ENCODE data around the gene PARD3.

The PARD3 gene

GRCh38 chr10:34581801-34582532 lies 233.1 kb downstream of the PARD3 start:
- DNase-seq (ENCODE audit: low read depth in 2 of 2): no peak

DNA sequence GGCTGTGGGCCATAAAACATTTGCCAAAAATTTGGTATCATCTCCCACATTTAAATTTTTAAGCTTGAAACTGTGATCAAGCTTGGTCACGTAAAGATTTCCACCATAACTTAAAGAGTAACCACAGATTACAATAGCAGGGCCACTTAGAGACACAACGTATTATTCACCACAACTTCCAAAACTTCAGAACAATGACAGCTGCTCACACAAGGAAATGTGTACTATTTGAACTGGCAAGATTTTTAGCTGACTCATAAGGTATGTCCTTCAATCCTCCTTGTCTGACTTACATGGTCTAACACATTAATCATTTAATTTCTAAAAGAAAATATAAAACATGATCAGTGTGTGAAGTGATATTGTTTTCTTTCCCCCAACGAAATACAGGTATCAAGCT lies 234.5 kb downstream of the PARD3 start:
- no peak for DNase-seq (ENCODE audit: low read depth in 2 of 2)

GRCh38 chr10:34580214-34580613 lies 234.9 kb downstream of the PARD3 start:
- no peak for DNase-seq (ENCODE audit: low read depth in 2 of 2)

GRCh38 chr10:34578468-34578867 lies 236.6 kb downstream of the PARD3 start:
- no peak for DNase-seq (ENCODE audit: low read depth in 2 of 2)

DNA sequence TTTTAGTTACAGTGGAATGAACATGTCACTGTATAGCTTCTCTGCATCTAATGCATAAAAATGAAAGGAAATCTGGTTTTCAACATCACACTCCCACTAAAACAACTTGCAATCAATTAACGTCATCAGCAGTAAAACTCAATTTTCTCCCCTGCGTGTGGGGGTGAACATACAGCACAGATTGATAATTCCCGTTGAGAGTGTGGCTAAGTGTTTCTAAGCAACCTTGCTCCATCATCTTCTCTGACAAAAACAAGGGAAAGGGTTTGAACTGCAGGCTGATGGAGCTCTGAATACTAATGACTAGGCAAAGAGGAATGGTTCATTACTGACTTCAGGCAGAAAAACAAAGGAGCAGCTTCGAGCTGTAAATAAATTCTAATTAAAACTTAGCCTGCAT lies 238.3 kb downstream of the PARD3 start:
- DNase-seq (ENCODE audit: low read depth in 2 of 2): no peak

GRCh38 chr10:34575882-34576281 lies 239.2 kb downstream of the PARD3 start:
- DNase-seq (ENCODE audit: low read depth in 2 of 2): no peak

DNA sequence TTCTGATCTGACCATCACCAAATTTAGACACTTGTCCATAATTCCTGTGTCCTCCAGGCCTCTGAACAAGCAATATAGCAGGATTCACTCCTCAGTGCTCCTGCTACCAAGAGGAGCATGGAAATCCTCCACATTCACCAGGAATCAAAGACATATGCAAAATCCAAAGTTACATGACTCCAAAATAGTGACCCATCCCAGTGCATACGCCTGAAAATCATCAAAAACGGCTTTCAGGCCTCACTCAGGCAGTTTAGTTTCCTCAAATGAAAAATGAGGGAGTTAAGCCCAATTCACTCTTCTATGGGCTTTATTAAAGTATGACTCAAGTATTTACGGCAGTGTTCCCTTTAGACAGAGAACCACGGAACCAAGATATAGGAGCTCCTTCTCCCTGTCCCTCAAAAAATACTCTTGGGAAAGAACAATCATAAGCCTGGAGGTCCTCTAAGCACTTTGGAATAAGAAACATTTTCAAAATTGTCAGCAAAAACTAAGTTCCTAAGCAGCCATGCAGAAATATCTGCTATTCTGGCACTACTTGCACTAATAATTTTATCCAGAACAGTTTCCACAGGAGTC lies 240.7 kb downstream of the PARD3 start:
- no peak for DNase-seq (ENCODE audit: low read depth in 2 of 2)

DNA sequence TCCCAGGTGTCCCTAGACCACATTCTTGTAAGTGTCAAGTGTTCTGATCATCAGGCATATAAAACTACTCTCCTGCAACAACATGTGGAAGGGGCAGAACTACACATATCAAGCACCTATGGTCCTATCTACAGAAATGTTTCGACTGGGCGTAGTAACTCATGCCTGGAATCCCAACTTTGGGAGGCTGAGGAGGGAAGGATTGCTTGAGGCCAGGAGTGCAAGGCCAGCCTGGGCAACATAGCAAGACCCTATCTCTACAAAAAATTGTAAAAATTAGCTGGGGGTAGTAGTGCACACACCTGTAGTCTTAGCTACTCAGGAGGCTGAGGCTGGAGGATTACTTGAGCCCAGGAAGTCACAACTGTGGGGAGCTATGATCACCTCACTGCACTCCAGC lies 244.2 kb downstream of the PARD3 start:
- no peak for DNase-seq (ENCODE audit: low read depth in 2 of 2)

DNA sequence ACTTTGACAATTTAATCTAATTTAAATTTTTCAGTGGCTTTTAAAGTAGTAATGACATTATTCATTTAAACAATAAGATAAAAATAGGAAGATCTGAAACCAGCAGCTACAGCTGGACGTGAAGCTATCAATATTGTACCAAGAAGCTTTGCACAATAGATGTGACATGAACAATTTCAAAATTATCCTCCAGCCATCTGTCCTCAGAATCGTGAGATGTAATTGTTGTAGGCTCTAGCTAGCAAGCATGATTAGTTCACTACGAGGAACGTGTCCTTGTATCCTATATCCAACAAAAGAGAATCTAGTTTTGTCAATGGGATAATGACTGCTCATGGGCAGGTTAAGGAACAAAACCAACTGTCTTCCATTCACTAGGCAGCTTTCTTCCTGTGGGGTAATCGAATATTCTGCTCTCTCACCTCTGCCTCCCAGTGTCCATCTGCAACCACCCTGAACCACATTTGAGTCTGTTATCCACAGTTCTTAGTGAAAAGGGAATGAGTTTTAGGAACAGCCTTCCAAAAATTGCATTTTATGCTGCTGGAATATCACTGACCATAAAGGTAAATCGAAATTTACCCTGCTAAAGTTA lies 247.3 kb downstream of the PARD3 start:
- no peak for DNase-seq (ENCODE audit: low read depth in 2 of 2)

DNA sequence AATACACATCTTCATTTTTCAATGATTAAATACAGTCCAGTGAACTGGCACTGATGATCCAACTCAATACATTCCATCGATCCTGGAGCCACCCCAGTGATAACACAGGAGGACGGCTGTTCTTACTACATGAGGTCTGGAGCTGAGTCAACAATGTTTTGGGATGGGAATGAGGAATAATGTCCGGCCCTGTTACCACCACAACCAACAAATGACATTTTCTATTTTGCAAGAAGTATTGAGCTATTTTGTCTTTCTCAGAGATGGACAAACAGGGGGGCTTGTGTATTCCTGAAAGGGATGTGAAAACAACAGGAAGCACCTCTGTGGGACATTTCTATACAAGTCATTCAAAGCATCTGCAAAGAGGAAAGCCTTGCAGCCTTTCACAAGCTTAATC lies 249.2 kb downstream of the PARD3 start:
- no peak for DNase-seq (ENCODE audit: low read depth in 2 of 2)

GRCh38 chr10:34558093-34558583 lies 257.0 kb downstream of the PARD3 start:
- DNase-seq (ENCODE audit: low read depth in 2 of 2): no peak

GRCh38 chr10:34557173-34557572 lies 257.9 kb downstream of the PARD3 start:
- no peak for DNase-seq (ENCODE audit: low read depth in 2 of 2)

- no peak for DNase-seq (ENCODE audit: low read depth in 2 of 2)
These were observed 259.4 kb downstream of the PARD3 start for GRCh38 chr10:34555653-34556052.

GRCh38 chr10:34553747-34554146 lies 261.3 kb downstream of the PARD3 start:
- DNase-seq (ENCODE audit: low read depth in 2 of 2): no peak

GRCh38 chr10:34551295-34551694 lies 263.8 kb downstream of the PARD3 start:
- DNase-seq (ENCODE audit: low read depth in 2 of 2): no peak

- DNase-seq (ENCODE audit: low read depth in 2 of 2): no peak
These were observed 265.1 kb downstream of the PARD3 start for GRCh38 chr10:34549953-34550352.

- no peak for DNase-seq (ENCODE audit: low read depth in 2 of 2)
These were observed 266.1 kb downstream of the PARD3 start for GRCh38 chr10:34549001-34549400.

DNA sequence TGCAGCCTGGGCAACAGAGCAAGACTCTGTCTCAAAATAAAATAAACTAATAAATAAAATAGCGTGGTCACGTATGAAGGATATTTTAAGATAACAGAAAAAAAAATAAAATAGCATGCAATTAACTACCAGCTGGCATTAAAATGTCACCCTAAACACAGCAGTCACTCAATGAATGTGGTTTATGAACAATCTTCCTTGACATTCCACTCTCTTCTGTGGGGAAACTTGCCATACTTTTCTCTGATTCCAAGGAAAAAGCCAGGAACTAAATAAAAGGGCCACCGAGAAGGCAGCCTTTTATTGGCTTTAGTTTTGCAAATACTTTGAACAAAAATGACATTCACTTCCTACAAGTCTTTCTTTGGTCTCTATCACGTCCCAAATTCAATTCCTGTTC lies 266.6 kb downstream of the PARD3 start:
- DNase-seq (ENCODE audit: low read depth in 2 of 2): no peak

DNA sequence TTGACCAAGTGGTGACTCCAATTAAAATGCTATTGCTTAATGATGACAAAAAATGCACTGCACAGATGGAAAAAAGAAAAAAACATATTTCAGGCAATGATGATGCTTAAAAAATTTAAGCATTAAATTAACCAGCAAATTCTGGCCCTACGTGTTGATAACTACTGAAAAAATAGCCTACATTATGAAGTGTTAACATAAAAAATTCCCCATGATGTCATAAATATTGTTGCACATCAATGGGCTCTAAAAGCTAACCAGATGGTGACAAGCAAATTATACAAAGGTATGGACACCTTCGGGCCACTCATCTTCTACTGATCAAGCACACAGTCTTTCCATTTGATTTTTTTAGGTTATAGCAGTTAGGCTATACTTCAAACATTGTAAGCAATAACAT lies 267.4 kb downstream of the PARD3 start:
- DNase-seq (ENCODE audit: low read depth in 2 of 2): no peak

DNA sequence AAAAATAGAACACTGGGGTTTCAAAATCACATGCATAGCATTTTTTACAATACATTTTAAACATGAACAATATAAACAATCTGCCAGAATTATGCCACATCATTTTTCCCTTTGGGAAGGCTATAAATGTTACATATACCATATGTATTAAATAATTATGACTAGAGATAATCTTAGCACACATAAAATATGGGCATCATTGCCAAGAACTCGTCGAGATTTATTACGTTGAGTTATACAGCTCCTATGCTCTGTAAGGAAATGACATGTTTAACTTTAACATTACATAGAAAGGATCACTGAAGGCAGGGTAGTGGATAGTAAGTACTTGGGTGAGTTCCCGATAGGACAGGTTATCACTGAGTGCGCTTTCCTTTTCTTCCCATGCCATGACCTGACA lies 267.8 kb downstream of the PARD3 start:
- DNase-seq (ENCODE audit: low read depth in 2 of 2): no peak

GRCh38 chr10:34544400-34544799 lies 270.7 kb downstream of the PARD3 start:
- DNase-seq (ENCODE audit: low read depth in 2 of 2): no peak

- no peak for DNase-seq (ENCODE audit: low read depth in 2 of 2)
These were observed 271.4 kb downstream of the PARD3 start for GRCh38 chr10:34543716-34544115.

DNA sequence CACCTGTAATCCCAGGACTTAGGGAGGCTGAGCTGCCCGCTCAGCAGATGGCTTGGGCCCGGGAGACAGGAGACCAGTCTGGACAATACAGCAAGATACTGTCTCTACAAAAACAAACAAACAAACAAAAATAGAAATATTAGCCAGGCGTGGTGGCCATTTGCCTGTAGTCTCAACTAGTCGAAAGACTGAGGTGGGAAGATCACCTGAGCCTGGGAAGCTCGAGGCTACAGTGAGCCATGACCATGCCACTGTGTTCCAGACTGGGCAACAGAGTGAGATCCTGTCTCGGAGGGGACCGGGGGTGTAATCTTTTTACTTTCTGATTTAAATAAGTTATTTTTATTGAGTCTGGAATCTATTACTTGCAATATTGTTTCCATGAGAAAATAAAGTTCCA lies 274.6 kb downstream of the PARD3 start:
- DNase-seq (ENCODE audit: low read depth in 2 of 2): no peak
